Measurements from ENCODE around the gene MASP2. TPM values are rescaled to one million over a fixed set of nuclear protein-coding genes. Genes with fewer than 3 reads are reported as not detected.

Gene MASP2
- total RNA-seq, 1 donor from 2014 or later: 0.73 TPM

DNA sequence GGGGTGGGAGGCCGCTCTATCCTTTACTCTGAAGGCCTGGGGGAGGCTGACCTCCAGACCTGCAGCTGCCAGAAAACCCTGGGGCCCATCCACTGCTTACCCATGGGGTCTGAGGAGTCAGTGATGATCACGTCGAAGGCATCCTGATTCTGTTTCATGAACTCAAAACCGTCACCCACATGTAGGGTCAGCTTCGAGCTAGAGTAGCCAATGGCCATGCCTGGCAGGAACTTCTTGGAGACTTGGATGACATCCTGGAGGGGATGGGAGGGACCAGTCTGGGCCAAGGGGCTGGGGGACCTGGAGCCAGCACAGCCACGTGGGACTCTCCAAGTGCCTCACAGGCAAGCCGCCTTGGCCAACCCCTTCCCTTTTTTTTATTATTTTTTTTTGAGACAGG is 9.5 kb upstream of the MASP2 start:
- H3K4me2 ChIP-seq (ENCODE audit: low read length): no peak overlapping the region
- no peak overlapping the region for H3K27ac ChIP-seq (ENCODE audit: low read depth, low read length)
- FAIRE-seq (no peak), DNase-seq (ENCODE audit: low read depth) (no peak)
- no peak overlapping the region for H3K9ac ChIP-seq (ENCODE audit: low read length)
- peaks cover 10% of the 10 kb centered on the region for H3K36me3 ChIP-seq (ENCODE audit: insufficient read depth, low read length)
- peaks cover 14% of the 10 kb centered on the region for H3K4me1 ChIP-seq (ENCODE audit: insufficient read depth, low read length)
- H3K27me3 ChIP-seq (ENCODE audit: insufficient read depth, low read length): no peaks in the 10 kb centered on the region
- no peak overlapping the region for H2AFZ ChIP-seq (ENCODE audit: low read depth, low read length)
- H4K20me1 ChIP-seq (ENCODE audit: insufficient read depth, low read length): peaks cover 50% of the 10 kb centered on the region
- Mint-ChIP-seq H3K9me3 (ENCODE audit: unreplicated experiment) (no peaks in the 10 kb centered on the region), H3K27ac (ENCODE audit: unreplicated experiment) (no peak overlapping the region), H3K36me3 (ENCODE audit: low read depth, unreplicated experiment) (peaks cover 6% of the 10 kb centered on the region), H3K27me3 (ENCODE audit: low read depth, unreplicated experiment) (no peaks in the 10 kb centered on the region), H3K4me1 (ENCODE audit: low read depth, unreplicated experiment) (peaks cover 6% of the 10 kb centered on the region), H3K4me3 (ENCODE audit: unreplicated experiment) (no peak overlapping the region)
- TF ChIP-seq, protein P1, sequence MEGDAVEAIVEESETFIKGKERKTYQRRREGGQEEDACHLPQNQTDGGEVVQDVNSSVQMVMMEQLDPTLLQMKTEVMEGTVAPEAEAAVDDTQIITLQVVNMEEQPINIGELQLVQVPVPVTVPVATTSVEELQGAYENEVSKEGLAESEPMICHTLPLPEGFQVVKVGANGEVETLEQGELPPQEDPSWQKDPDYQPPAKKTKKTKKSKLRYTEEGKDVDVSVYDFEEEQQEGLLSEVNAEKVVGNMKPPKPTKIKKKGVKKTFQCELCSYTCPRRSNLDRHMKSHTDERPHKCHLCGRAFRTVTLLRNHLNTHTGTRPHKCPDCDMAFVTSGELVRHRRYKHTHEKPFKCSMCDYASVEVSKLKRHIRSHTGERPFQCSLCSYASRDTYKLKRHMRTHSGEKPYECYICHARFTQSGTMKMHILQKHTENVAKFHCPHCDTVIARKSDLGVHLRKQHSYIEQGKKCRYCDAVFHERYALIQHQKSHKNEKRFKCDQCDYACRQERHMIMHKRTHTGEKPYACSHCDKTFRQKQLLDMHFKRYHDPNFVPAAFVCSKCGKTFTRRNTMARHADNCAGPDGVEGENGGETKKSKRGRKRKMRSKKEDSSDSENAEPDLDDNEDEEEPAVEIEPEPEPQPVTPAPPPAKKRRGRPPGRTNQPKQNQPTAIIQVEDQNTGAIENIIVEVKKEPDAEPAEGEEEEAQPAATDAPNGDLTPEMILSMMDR (IDR thresholded peaks at IDR 0.05; ENCODE audit: insufficient read depth, low read depth, low read length): no peak
- TF ChIP-seq EZH2 (IDR thresholded peaks at IDR 0.05; ENCODE audit: insufficient read depth, low read length): no peak
- H3K79me2 ChIP-seq (ENCODE audit: insufficient read depth, low read length): peaks cover 30% of the 10 kb centered on the region
- H3K4me3 ChIP-seq (ENCODE audit: insufficient read depth, low read depth, low read length): no peak overlapping the region
- no peaks in the 10 kb centered on the region for H3K9me3 ChIP-seq (ENCODE audit: insufficient read depth, low read depth, low read length)

DNA sequence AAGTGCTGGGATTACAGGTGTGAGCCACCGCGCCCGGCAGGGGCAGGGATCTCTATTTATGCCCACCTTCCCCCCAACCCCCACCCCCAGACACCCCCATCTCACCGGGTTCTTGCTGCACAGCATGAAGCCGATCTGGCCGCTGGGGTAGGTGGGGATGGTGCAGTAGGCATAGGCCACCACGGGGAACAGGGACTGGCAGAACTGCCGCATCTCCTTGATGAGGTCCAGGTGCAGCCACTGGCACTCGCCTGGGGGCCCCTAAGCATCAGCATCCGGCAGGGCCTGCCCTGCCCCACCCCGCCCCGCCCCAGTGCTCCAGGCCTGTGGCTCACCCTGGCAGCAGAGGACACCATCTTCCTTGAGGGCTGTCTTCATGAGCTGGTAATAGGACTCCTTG is 8.6 kb upstream of the MASP2 start:
- no peak for TF ChIP-seq EZH2 (IDR thresholded peaks at IDR 0.05; ENCODE audit: insufficient read depth, low read length)
- TF ChIP-seq, protein P1 (IDR thresholded peaks at IDR 0.05; ENCODE audit: insufficient read depth, low read depth, low read length): no peak
- FAIRE-seq (no peak), DNase-seq (ENCODE audit: low read depth) (no peak)
- Histone ChIP-seq H3K4me2 (ENCODE audit: low read length) (no peak overlapping the region), H3K79me2 (ENCODE audit: insufficient read depth, low read length) (peaks cover 26% of the 10 kb centered on the region), H3K36me3 (ENCODE audit: insufficient read depth, low read length) (peaks cover 10% of the 10 kb centered on the region), H3K27me3 (ENCODE audit: insufficient read depth, low read length) (no peaks in the 10 kb centered on the region), H3K4me1 (ENCODE audit: insufficient read depth, low read length) (peaks cover 9% of the 10 kb centered on the region), H3K9ac (ENCODE audit: low read length) (no peak overlapping the region), H3K9me3 (ENCODE audit: insufficient read depth, low read depth, low read length) (no peaks in the 10 kb centered on the region), H3K27ac (ENCODE audit: low read depth, low read length) (no peak overlapping the region), H3K4me3 (ENCODE audit: insufficient read depth, low read depth, low read length) (no peak overlapping the region), H2AFZ (ENCODE audit: low read depth, low read length) (no peak overlapping the region), H4K20me1 (ENCODE audit: insufficient read depth, low read length) (peaks cover 50% of the 10 kb centered on the region)
- Mint-ChIP-seq H3K4me1 (ENCODE audit: low read depth, unreplicated experiment) (peaks cover 7% of the 10 kb centered on the region), H3K4me3 (ENCODE audit: unreplicated experiment) (no peak overlapping the region), H3K9me3 (ENCODE audit: unreplicated experiment) (no peaks in the 10 kb centered on the region), H3K27ac (ENCODE audit: unreplicated experiment) (no peak overlapping the region), H3K27me3 (ENCODE audit: low read depth, unreplicated experiment) (no peaks in the 10 kb centered on the region), H3K36me3 (ENCODE audit: low read depth, unreplicated experiment) (peaks cover 6% of the 10 kb centered on the region)

DNA sequence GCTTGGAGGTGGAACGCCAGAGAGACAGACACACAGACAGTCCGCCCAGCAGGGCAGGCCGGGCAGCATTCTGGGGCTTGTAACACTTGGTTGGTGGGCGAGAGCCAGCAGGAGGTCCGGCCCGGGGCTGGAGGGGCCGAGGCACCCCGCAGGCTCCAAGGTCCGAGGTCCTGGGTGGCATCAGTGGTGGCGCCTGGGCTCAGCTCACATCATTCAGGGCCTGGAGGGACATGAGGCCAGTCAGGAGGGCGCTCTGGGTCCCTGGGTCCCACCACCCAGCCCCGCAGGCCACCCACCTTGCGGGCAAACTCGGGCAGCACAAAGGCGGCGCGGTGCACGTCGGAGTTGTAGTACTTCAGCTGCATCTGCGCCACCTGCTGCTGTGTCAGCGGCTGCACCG is 7.6 kb upstream of the MASP2 start:
- no peak overlapping the region for H3K4me2 ChIP-seq (ENCODE audit: low read length)
- peaks cover 5% of the 10 kb centered on the region for H3K4me1 Mint-ChIP-seq (ENCODE audit: low read depth, unreplicated experiment)
- no peak overlapping the region for H3K4me3 ChIP-seq (ENCODE audit: insufficient read depth, low read depth, low read length)
- no peak for DNase-seq (ENCODE audit: low read depth)
- H3K4me3 Mint-ChIP-seq (ENCODE audit: unreplicated experiment): no peak overlapping the region
- H3K79me2 ChIP-seq (ENCODE audit: insufficient read depth, low read length): peaks cover 25% of the 10 kb centered on the region
- FAIRE-seq: no peak
- H3K36me3 ChIP-seq (ENCODE audit: insufficient read depth, low read length): peaks cover 10% of the 10 kb centered on the region
- peaks cover 6% of the 10 kb centered on the region for H3K36me3 Mint-ChIP-seq (ENCODE audit: low read depth, unreplicated experiment)
- peaks cover 7% of the 10 kb centered on the region for H3K4me1 ChIP-seq (ENCODE audit: insufficient read depth, low read length)
- no peak overlapping the region for H3K27ac ChIP-seq (ENCODE audit: low read depth, low read length)
- H3K9me3 Mint-ChIP-seq (ENCODE audit: unreplicated experiment): no peaks in the 10 kb centered on the region
- no peaks in the 10 kb centered on the region for H3K27me3 Mint-ChIP-seq (ENCODE audit: low read depth, unreplicated experiment)
- H3K9me3 ChIP-seq (ENCODE audit: insufficient read depth, low read depth, low read length): no peaks in the 10 kb centered on the region
- H3K27me3 ChIP-seq (ENCODE audit: insufficient read depth, low read length): no peaks in the 10 kb centered on the region
- H4K20me1 ChIP-seq (ENCODE audit: insufficient read depth, low read length): peaks cover 50% of the 10 kb centered on the region
- H3K27ac Mint-ChIP-seq (ENCODE audit: unreplicated experiment): no peak overlapping the region
- H3K9ac ChIP-seq (ENCODE audit: low read length): no peak overlapping the region
- no peak for TF ChIP-seq EZH2 (IDR thresholded peaks at IDR 0.05; ENCODE audit: insufficient read depth, low read length)
- TF ChIP-seq, protein P1 (IDR thresholded peaks at IDR 0.05; ENCODE audit: insufficient read depth, low read depth, low read length): no peak
- no peak overlapping the region for H2AFZ ChIP-seq (ENCODE audit: low read depth, low read length)
